Measurements from ENCODE around the gene CAMKMT.

The CAMKMT gene

DNA sequence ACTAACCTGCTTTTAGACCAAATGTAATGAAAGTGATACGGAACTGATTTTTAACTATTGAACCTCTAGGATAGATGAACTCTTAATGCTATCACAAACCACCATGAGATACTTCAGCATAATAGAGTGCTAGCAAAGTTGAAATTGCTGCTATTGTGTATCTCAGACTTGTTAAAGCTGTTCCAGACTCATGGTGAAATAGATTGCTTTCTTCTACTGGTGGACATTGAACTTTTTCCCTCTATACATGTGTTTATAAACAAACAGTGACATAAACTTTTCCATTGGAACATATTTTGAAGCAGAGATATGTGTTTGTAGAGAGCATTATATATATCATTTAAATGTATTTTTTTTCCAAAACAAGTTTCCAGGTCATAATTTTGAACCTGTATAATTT lies 157.3 kb downstream of the CAMKMT start:
- no peak for DNase-seq

GRCh38 chr2:44522846-44523245 lies 161.1 kb downstream of the CAMKMT start:
- no peak for DNase-seq

DNA sequence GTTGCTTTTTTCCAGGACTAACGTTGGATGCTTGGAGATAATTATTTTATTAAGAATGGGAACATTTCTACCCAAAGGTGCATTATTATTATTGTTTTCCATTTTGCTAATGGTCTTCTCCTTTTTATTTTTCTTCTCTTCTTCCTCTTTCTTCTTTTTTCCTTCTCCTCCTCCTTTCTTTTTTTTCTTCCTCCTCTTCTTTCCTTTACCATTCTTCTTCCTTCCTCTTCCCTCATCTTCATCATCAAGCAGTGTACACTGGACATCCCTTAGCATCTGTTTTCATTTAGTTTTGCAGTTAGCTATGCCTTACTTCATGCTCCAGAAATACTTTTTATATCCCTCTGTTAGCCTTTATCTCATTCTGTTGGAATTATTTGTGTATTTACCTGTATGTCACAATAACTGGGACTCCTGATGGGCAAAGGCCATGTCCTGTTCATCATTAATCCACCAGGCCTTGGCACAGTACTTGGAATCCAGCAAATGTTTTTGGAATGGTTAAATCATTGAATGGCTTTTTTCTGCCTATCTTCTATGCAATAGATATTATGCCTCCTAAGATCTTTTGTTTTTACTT lies 162.7 kb downstream of the CAMKMT start:
- DNase-seq: no peak

- DNase-seq: no peak
These were observed 164.6 kb downstream of the CAMKMT start for GRCh38 chr2:44526352-44526751.

- DNase-seq: no peak
These were observed 166.8 kb downstream of the CAMKMT start for GRCh38 chr2:44528595-44528994.

DNA sequence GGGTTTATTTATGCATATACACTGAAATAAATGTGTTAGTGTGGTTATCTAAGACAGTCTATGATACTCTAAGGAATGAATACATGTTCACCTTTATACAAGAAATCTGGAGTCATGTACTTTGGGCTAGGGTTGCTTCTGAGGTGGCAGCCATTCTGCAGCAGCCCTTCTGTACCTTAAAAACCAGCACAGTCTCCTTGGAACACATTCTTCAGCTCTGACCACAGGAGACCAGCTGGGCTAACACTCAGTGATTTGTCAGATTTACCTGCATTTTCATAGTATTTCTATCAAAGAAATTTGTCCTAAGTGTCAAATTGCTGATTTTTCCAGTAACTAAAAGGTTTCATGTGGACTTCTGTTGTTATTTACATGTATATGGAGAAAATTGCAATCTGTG lies 167.7 kb downstream of the CAMKMT start:
- no peak for DNase-seq

GRCh38 chr2:44531289-44531688 lies 169.5 kb downstream of the CAMKMT start:
- DNase-seq: no peak

- no peak for DNase-seq
These were observed 170.3 kb downstream of the CAMKMT start for GRCh38 chr2:44532031-44532430.

- DNase-seq: no peak
These were observed 171.8 kb downstream of the CAMKMT start for GRCh38 chr2:44533508-44533907.

DNA sequence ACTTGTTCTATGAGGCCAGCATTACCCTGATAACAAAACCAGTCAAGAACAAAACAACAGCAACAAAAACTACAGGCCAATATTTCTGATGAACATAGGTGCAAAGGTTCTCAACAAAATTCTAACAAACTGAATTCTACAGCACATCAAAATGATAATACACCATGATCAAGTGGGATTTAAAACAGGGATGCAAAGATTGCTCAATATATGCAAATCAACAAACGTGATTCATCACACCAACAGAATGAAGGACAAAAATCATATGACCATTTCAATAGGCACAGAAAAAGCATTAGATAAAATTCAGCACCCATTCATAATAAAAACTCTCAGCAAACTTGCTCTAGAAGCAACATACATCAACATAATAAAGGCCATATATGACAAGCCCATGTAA lies 173.6 kb downstream of the CAMKMT start:
- DNase-seq: no peak

GRCh38 chr2:44537264-44537663 lies 175.5 kb downstream of the CAMKMT start:
- no peak for DNase-seq

DNA sequence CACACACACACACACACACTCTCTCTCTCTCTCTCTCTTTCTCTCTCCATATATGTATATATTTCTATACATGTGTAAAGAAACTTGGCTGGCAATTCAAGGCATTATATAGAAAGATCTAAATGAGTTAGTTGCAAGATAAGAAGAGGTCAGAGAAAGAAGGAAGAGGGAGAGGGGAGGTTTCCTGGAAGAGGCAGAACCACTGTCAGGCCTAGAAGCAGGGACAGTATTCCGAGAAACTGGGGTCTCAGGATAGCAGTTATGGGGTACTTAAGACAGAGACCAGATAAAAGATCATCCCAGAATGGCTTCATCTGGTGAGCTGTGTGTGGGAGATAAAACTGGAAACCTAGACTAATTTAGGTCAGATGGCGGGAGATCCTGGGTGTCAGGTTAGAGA lies 180.8 kb downstream of the CAMKMT start:
- DNase-seq: no peak

DNA sequence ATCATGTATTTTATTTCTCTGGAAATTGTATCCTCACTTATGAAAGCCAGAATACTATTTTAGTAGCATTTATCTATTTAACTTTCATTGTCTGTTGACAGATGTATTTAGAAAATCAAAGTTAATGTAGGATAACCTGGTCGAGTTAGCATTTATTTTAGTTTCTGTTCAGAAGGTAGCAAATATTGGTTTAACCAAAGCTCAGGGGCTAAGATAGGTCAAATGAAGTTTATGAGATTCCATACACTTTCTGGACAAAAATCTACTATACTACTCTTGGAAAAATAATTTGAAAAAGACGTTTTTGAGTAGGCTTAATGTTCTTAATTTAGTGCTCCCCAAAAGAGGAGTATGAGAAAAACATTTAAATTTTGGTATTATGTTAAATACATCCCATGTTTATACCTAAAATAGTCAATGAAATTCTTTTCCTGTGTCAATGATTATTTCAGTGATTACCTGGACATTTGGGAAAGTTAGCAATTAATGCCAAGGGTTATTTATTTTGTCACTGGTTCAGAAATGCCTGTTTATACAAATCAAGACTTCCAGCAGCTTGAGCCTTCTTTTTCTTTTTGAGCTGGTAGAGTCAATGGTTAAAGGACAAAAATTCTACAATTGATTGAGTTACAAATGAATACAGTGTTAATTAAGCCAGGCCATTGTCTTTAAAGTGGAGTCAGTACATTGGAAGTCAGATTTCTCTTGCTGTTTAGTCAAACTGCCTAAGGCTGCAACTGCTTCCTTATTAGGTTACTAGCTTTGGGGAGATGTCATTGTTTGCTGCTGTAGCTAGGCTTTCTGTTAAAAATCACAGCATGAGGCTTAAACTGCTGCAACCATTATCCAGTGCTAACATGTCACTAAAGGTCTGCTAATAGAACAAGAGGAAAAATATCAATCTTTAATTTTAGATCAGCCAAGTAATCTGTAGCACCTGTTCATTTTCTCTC lies 182.3 kb downstream of the CAMKMT start:
- no peak for DNase-seq

DNA sequence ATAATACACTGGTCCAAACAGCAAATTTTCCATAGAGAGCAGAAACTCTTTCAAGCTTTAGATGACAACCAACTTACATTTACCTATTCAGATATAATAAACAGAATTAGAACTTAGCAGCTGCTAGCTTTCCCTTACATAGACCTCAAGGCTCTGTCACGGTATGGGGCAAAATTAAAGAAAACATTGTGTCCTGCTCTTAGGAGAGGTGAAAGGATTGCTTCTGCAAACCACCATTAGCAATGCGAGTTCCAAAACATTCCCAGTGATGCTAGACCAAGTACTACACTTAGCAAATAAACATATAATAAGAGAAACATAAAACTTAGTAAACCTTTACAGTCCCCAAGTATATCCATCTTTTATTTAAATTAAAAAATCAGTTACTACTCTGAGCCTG lies 183.3 kb downstream of the CAMKMT start:
- DNase-seq: no peak

DNA sequence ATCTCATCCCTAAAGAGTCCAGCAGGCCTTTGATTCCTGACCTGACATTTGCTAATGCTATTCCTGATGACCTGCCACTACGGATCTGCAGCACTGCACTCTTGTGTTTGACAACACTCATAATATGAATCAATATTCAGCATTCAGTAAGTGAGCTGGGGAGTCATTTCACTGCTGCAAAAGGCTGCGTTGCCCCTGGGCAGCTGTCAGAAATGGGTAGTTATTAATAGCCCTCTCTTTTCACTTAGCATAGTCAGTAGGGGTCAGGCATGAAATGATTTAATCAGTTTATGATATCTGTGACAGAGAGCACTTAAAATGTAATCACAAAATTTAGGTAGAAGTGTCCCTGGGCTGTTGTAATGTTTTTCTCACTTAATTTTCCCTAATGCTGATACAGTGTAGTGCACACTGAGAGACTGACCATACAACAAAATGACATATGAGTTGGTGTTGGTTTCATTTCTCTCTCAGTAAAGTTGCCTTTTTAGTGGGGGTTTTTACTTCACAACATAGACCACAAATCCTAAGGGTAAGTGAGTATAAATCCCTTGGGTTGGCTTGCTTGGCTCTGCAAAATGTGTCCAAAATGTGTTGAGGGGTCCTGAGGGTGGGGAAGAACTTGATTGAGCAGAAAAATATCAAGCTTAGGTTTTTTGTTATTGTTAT lies 184.8 kb downstream of the CAMKMT start:
- no peak for DNase-seq

GRCh38 chr2:44547718-44548117 lies 186.0 kb downstream of the CAMKMT start:
- no peak for DNase-seq

DNA sequence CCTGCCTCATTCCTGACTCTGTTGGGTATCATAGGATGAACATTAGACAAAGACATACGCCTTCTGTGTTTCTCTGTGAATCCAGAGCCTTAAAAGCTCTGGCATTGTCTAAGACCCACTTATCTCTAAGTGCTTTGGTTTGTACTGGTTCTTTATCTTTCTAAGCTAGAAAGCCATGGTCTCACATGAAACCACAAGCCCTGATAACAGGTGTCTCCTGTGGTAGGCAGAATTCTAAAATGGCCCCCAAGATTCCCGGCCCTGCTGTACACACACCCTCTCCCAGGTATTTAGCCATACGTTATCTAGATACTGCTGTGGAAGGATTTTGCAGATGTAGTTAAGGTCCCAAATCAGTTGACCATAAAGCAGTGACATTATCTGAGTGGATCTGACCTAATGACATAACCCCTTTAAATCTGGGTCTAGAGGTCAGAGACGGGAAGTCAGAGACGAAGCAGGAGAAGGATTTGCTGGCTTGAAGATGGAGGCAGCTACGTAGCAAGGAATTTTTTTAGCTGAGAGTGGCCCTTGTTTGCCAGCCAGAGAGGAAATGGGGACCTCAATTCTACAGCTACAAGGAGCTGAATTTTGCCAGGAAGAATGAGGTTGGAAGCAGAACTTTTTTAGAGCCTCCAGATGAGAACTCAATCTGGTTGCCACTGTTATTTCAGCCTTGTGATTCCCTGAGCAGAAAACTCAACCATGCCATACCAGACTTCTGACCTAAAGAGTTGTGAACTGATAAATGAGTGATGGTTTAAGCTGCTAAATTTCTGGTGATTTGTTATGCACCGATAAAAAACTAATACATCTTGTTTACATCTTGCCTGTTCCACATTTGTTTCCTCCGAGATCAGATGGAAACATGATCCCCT lies 186.7 kb downstream of the CAMKMT start:
- no peak for DNase-seq

GRCh38 chr2:44549099-44549471 lies 187.3 kb downstream of the CAMKMT start:
- no peak for DNase-seq

- no peak for DNase-seq
These were observed 188.1 kb downstream of the CAMKMT start for GRCh38 chr2:44549856-44550255.

GRCh38 chr2:44550561-44550960 lies 188.8 kb downstream of the CAMKMT start:
- DNase-seq: no peak

DNA sequence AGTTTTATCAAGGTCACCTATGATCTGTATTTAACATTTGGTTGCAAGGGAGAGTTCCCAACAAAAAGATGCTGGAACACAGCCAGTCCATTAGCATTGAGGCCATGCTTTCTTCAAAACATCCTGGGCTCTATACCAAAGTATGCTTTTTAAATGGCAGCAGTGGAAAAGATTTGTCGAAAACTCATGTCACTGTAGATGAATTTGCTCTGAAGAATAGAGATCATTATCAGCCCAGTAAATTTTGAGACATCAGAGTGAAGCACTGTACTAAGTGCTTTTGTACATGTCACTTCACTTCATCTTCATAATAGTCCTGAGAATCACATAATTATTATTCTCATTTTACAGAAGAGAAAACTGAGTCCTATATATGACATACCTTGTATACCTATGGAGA lies 189.8 kb downstream of the CAMKMT start:
- DNase-seq: no peak

DNA sequence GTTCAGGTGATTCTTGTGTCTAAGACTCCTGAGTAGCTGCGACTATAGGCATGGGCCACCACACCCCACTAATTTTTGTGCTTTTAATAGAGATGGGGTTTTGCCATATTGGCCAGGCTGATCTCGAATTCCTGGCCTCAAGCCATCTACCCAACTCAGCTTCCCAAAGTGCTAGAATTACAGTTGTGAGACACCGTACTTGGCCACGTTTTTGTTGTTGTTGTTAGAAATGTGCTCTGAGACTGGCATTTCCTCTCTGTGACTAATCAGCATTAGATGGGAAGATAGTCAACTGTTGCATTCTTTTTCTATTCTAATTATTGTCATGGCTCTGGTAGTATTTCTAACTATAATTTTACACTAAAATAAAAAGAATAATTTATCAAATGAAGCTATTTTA lies 191.7 kb downstream of the CAMKMT start:
- DNase-seq: no peak

- DNase-seq: no peak
These were observed 194.0 kb downstream of the CAMKMT start for GRCh38 chr2:44555700-44556099.

Measured in activated gamma-delta T cell treated with Interleukin-2 at 50 U/mL for 16 hours (primary cell).